Kidney (tissue), 14 donors: ENCODE data around the gene DSCAML1. TPM values are rescaled to one million over a fixed set of nuclear protein-coding genes. Genes with fewer than 3 reads are reported as not detected.

Source experiments
- DNase-seq, 5 donors: peaks; one replicate each; pipeline ENCODE4 v3.0.0-alpha.2; 2013 to 2020
- FAIRE-seq: peaks from 2 replicates; lab custom pipeline; 2012; peaks lifted over from hg19 to GRCh38; lab: Jason Lieb, UNC
- H3K27ac ChIP-seq, 2 donors: one replicate each; pipeline ENCODE4 v1.7.0; 2013; ENCODE audit warnings: low read depth in 2 of 2, low read length in 2 of 2, inconsistent platforms in 1 of 2
- H3K27me3 ChIP-seq: one replicate; pipeline ENCODE4 v1.7.1; 2013; ENCODE audit warnings: low read length, inconsistent platforms; ENCODE audit not compliant: control insufficient read depth, insufficient read depth
- H3K36me3 ChIP-seq, 3 donors: one replicate each; pipeline versions ENCODE4 v1.7.0 to v1.7.1; 2013; ENCODE audit warnings: low read length in 3 of 3, control low read depth in 1 of 3, inconsistent platforms in 1 of 3; ENCODE audit not compliant: insufficient read depth in 3 of 3, control insufficient read depth in 2 of 3
- H3K4me1 ChIP-seq, 3 donors: one replicate each; pipeline versions ENCODE4 v1.7.0 to v1.7.1; 2013; ENCODE audit warnings: low read length in 3 of 3, inconsistent platforms in 1 of 3, low read depth in 1 of 3; ENCODE audit not compliant: control insufficient read depth in 2 of 3, insufficient read depth in 2 of 3
- H3K4me3 ChIP-seq, 3 donors: one replicate each; pipeline versions ENCODE4 v1.7.0 to v1.8.1; 2013; ENCODE audit warnings: low read length in 3 of 3, control low read depth in 1 of 3, inconsistent platforms in 1 of 3
- H3K9ac ChIP-seq, 3 donors: one replicate each; pipeline versions ENCODE4 v1.7.0 to v1.7.1; 2013; ENCODE audit warnings: low read length in 3 of 3, control low read depth in 1 of 3, inconsistent platforms in 1 of 3
- H3K9me3 ChIP-seq, 3 donors: one replicate each; pipeline versions ENCODE4 v1.7.0 to v1.7.1; 2013; ENCODE audit warnings: low read length in 3 of 3, control low read depth in 1 of 3, inconsistent platforms in 1 of 3; ENCODE audit not compliant: control insufficient read depth in 2 of 3, insufficient read depth in 1 of 3
- intact Hi-C: fragments of 100-400 bp; cut with DNase I; formaldehyde crosslinking; loops from one replicate; pipeline ENCODE4 v1.11.1; 2022
- polyA plus RNA-seq: library from polyadenylated mRNA; stranded (reverse); fragments of 350-450 nt; fragmentation: Illumina TruSeq; extraction: RNeasy Lipid Tissue Mini Kit (QIAGEN cat#74804); gene quantifications from one replicate; pipeline ENCODE4 v1.2.3, GENCODE V29; 2014; ENCODE audit warnings: low read depth, low replicate concordance; ENCODE audit not compliant: insufficient read depth
- total RNA-seq: library from RNA; stranded (reverse); fragmentation: NEBNext Ultra II Directional; extraction: Animal tissue kit (Norgen Biotek cat#: 25700); gene quantifications from one replicate; pipeline ENCODE4 v1.2.1, GENCODE V29; 2021
- TF ChIP-seq, protein P1 (sequence below): IDR thresholded peaks from 3 replicates; pipeline ENCODE4 v1.5.1; 2012; ENCODE audit warnings: mild to moderate bottlenecking, moderate library complexity, borderline replicate concordance; ENCODE audit not compliant: insufficient read depth; ENCODE audit errors: extremely low read depth
- donor health status: control.
- donor health status: control.
- donor health status: control.
- donor health status: control.
- donor health status: control.
- donor health status: DM: yes; HTN: yes; CAD: no.
- donor health status: Normal renal cell carcinoma (clear cell type).

Gene DSCAML1
- total and polyA plus RNA-seq, 2 donors from 2014 or later, result 0.95 to 17.3 TPM

DNA sequence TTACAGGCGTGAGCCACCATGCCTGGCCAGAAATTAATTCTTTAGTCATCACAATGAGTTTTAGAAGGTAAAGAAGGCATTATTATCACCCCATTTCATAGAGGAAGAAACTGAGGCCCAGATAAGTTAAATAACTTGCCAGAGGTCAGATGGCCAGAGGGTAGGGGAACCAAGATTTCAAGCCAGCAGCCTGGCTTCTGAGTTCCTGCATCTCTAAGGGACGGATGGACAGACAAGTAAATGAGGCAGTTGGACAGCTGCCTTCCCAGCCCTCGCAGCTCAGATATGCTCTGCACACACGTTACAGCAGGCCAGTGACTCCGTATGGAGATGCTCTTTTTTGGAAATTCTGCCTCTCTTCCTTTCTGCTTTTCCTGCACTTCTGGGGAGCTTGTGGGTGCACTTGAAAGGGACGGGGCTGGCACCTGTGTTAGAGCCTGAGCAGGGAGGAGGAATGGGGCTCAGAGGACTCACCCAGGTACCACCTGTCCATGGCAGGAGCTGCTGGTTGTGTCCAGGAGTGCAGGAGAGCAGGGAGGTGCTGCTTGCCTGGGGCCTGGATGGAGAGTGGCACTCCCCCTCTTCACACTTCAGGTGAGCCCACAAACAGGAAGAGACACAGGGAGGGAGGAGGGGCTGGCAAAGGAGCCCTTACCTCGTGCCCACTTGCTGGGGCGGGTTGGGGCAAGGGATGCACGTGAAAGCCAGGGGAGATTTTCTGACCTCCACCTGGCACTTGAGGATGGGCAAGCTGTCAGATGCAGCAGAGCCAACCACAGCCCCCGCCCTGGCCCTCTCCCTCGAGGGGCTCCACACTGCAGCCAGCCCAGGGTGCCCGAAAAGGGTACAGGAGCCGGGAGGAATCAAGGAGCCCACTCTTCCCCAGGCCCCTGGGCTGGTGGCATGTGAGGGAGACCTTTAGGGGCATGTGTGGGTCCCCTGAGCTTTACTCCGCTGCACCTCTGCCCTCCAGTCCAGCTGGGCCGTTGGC lies 30.8 kb upstream of the DSCAML1 start:
- H3K27me3 ChIP-seq, result no peaks in the 10 kb centered on the region
- intact Hi-C loops, result no loop called here
- H3K9ac ChIP-seq, result peak overlapping the region in 2 of 3 donors; percentile 35 to 91
- H3K36me3 ChIP-seq, result peaks cover 0 to 9% (median 0%) of the 10 kb centered on the region in 3 donors
- peak in 4 of 5 donors; percentile 9 to 93 (median 34) for DNase-seq
- FAIRE-seq, result no peak
- H3K4me3 ChIP-seq, result peak overlapping the region in 2 of 3 donors; percentile 51 to 74
- peak overlapping the region; percentile 93 to 97 for H3K27ac ChIP-seq
- TF ChIP-seq, protein P1, sequence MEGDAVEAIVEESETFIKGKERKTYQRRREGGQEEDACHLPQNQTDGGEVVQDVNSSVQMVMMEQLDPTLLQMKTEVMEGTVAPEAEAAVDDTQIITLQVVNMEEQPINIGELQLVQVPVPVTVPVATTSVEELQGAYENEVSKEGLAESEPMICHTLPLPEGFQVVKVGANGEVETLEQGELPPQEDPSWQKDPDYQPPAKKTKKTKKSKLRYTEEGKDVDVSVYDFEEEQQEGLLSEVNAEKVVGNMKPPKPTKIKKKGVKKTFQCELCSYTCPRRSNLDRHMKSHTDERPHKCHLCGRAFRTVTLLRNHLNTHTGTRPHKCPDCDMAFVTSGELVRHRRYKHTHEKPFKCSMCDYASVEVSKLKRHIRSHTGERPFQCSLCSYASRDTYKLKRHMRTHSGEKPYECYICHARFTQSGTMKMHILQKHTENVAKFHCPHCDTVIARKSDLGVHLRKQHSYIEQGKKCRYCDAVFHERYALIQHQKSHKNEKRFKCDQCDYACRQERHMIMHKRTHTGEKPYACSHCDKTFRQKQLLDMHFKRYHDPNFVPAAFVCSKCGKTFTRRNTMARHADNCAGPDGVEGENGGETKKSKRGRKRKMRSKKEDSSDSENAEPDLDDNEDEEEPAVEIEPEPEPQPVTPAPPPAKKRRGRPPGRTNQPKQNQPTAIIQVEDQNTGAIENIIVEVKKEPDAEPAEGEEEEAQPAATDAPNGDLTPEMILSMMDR, result no peak
- peaks cover under 1 to 52% (median 24%) of the 10 kb centered on the region in 3 donors for H3K4me1 ChIP-seq
- H3K9me3 ChIP-seq, result no peaks in the 10 kb centered on the region

DNA sequence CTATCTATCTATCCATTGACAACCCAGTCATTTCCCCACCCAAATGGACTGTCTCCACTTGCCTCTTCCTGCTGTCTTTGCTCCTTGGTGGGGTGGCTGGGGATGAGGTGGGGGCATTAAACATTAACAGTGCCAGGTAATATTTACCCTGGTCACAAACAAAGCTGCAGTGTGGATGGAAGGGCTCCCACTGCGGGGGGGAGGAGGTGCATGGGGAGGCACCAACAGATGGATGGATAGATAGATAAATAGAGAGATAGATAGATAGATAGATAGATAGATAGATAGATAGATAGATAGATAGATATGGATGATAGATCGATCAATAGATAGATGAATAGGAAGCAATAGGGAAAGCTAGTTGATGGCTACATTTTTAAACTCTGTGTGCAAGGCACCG lies 29.8 kb upstream of the DSCAML1 start:
- no peaks in the 10 kb centered on the region for H3K27me3 ChIP-seq
- DNase-seq (peak in 4 of 5 donors; percentile 33 to 77 (median 58)), FAIRE-seq (no peak)
- peak overlapping the region in 2 of 3 donors; percentile 44 to 74 for H3K4me3 ChIP-seq
- intact Hi-C loops, result no loop called here
- TF ChIP-seq, protein P1, result no peak
- peak overlapping the region; percentile 98 for H3K27ac ChIP-seq
- peak overlapping the region in 1 of 3 donors; percentile 93 for H3K9ac ChIP-seq
- H3K9me3 ChIP-seq, result no peaks in the 10 kb centered on the region
- H3K4me1 ChIP-seq, result peaks cover 0 to 56% (median 19%) of the 10 kb centered on the region in 3 donors
- H3K36me3 ChIP-seq, result peaks cover 0 to 17% (median 0%) of the 10 kb centered on the region in 3 donors

DNA sequence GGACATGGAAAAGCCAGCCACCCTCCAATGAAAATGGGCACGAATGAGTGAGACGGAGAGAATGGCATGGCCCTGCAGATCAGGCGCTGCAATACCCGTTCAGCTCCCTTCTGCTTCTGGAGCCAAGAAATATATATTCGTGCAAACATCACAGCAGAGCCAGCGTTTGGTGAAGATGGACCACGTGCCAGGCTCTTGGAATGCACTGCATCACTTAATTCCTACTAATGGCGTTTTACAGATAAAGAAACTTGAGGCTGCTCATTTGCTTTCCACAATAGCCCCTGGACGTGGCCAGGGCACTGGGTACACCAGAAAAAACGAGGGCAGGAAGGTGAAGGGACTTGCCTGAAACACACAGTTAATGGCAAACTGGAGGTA lies 29.2 kb upstream of the DSCAML1 start:
- Histone ChIP-seq H3K9ac (peak overlapping the region in 1 of 3 donors; percentile 93), H3K4me3 (peak overlapping the region in 2 of 3 donors; percentile 59 to 74), H3K27ac (peak overlapping the region; percentile 98), H3K27me3 (no peaks in the 10 kb centered on the region), H3K4me1 (peaks cover 0 to 57% (median 21%) of the 10 kb centered on the region in 3 donors), H3K9me3 (no peaks in the 10 kb centered on the region), H3K36me3 (peaks cover 0 to 23% (median 2%) of the 10 kb centered on the region in 3 donors)
- no peak for FAIRE-seq
- TF ChIP-seq, protein P1, result no peak
- peak in 2 of 5 donors; percentile 9 to 32 for DNase-seq
- intact Hi-C loops, result no loop called here
